ENCODE data around the gene DNAJA4. TPM values are rescaled to one million over a fixed set of nuclear protein-coding genes. Genes with fewer than 3 reads are reported as not detected.

Gene DNAJA4
- total and polyA plus RNA-seq, 2 of the 13 experiments (the other 11 are each of a cell fraction or from before 2014, with no cell fraction given) = not detected

DNA sequence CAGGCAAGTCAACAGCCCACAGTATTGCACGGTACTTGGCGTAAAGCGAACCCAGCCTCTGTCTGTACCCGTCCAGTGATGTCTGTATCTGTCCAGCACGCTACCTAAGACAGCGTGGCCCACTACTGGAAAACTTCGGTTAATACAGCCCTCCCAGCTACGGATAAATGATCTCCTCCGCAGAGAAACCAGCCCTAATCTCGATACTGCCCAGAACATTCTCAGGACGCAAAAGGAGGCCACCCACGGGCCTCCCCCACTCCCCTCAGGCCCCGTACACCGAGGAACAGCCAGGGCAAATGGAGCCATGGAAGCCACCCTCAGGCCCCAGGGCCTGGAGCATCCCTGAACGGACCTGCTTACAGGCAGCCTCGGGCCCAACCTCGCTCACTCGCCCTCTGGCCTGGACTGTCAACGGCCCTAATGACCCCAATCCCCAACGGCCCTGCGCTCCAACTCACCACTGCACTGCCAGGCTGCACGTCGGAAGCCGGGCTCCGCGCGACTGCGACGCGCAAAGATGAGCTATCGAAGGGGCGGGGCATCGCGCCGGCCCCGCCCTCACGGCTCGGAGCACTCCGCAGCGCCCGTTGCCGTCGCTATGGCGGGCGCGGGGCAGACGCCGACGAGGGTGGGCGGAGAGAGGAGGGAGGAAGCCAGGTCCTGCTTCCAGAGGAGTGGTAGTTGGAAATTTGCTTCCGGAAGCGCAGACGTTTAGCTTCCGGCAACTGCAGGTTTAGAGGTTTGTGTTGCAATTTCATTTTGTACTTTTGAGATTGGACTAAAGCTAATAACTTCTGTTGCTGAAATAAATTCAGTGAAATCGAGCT lies 35.0 kb downstream of the DNAJA4 start, which contains the start of gene SKIC8 (continued):
- TF ChIP-seq RERE (CRISPR knock-in tag; IDR thresholded peaks at IDR 0.05; ENCODE audit: low read depth) (no peak), ZNF567 (CRISPR knock-in tag; IDR thresholded peaks at IDR 0.05; ENCODE audit: borderline replicate concordance) (no peak), ZNF563 (CRISPR knock-in tag; IDR thresholded peaks at IDR 0.05) (0 out of 2 replicates have a peak, but pooled peaks have one; percentile 56), HDAC6 (IDR thresholded peaks at IDR 0.05; ENCODE audit: low read depth, low read length) (no peak), HDAC2 (CRISPR knock-in tag; IDR thresholded peaks at IDR 0.05) (peak; percentile 78), AGO2 (optimal IDR thresholded peaks at IDR 0.05; ENCODE audit: low read depth, low read length) (peak; percentile 45), ZSCAN9 (CRISPR knock-in tag; IDR thresholded peaks at IDR 0.05; ENCODE audit: borderline replicate concordance) (no peak), ZNF720 (CRISPR knock-in tag; IDR thresholded peaks at IDR 0.05) (no peak), HMG20B (CRISPR knock-in tag; conservative IDR thresholded peaks at IDR 0.05) (no peak), ZNF792 (CRISPR knock-in tag; IDR thresholded peaks at IDR 0.05) (peak; percentile 72; the same call in 1 of the 2 replicates), ZNF850 (CRISPR knock-in tag; conservative IDR thresholded peaks at IDR 0.05) (no peak), ZBED4 (CRISPR knock-in tag; IDR thresholded peaks at IDR 0.05; ENCODE audit: borderline replicate concordance) (no peak)
- TF ChIP-seq, protein P1, sequence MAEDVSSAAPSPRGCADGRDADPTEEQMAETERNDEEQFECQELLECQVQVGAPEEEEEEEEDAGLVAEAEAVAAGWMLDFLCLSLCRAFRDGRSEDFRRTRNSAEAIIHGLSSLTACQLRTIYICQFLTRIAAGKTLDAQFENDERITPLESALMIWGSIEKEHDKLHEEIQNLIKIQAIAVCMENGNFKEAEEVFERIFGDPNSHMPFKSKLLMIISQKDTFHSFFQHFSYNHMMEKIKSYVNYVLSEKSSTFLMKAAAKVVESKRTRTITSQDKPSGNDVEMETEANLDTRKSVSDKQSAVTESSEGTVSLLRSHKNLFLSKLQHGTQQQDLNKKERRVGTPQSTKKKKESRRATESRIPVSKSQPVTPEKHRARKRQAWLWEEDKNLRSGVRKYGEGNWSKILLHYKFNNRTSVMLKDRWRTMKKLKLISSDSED (CRISPR knock-in tag; IDR thresholded peaks at IDR 0.05) = no peak
- TF ChIP-seq, protein P2, sequence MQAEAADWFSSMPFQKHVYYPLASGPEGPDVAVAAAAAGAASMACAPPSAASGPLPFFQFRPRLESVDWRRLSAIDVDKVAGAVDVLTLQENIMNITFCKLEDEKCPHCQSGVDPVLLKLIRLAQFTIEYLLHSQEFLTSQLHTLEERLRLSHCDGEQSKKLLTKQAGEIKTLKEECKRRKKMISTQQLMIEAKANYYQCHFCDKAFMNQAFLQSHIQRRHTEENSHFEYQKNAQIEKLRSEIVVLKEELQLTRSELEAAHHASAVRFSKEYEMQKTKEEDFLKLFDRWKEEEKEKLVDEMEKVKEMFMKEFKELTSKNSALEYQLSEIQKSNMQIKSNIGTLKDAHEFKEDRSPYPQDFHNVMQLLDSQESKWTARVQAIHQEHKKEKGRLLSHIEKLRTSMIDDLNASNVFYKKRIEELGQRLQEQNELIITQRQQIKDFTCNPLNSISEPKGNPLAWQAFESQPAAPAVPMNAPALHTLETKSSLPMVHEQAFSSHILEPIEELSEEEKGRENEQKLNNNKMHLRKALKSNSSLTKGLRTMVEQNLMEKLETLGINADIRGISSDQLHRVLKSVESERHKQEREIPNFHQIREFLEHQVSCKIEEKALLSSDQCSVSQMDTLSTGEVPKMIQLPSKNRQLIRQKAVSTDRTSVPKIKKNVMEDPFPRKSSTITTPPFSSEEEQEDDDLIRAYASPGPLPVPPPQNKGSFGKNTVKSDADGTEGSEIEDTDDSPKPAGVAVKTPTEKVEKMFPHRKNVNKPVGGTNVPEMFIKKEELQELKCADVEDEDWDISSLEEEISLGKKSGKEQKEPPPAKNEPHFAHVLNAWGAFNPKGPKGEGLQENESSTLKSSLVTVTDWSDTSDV (CRISPR knock-in tag; IDR thresholded peaks at IDR 0.05) = no peak

All from HepG2 (cell line).